Lung (tissue), 12 donors: ENCODE results near the gene MVB12B. TPM values are rescaled to one million over a fixed set of nuclear protein-coding genes. Genes with fewer than 3 reads are reported as not detected.

ENCODE experiments used
- ATAC-seq: fragments of 200-7000 bp; cut with Tn5 transposase; one replicate; pipeline ENCODE4 v1.9.1; 2020; ENCODE audit warnings: moderate number of reproducible peaks; ENCODE audit not compliant: insufficient read depth, low FRiP score
- DNase-seq, 3 donors: peaks; one replicate each; pipeline ENCODE4 v3.0.0-alpha.2; 2013 to 2017
- H3K27ac ChIP-seq, 2 donors: one replicate each; pipeline ENCODE4 v1.5.1; 2013; ENCODE audit warnings: mild to moderate bottlenecking in 2 of 2, moderate library complexity in 2 of 2, control low read depth in 1 of 2, inconsistent platforms in 1 of 2, low read depth in 1 of 2, low read length in 1 of 2
- H3K27me3 ChIP-seq, 3 donors: one replicate each; pipeline ENCODE4 v1.5.1; 2013; ENCODE audit warnings: low read length in 2 of 3; ENCODE audit not compliant: control insufficient read depth in 3 of 3, insufficient read depth in 3 of 3
- H3K36me3 ChIP-seq, 4 donors: one replicate each; pipeline ENCODE4 v1.5.1; 2013; ENCODE audit warnings: low read length in 4 of 4, mild to moderate bottlenecking in 1 of 4, moderate library complexity in 1 of 4; ENCODE audit not compliant: control insufficient read depth in 4 of 4, insufficient read depth in 4 of 4
- H3K4me1 ChIP-seq, 5 donors: one replicate each; pipeline ENCODE4 v1.5.1; 2013; ENCODE audit warnings: low read length in 5 of 5, mild to moderate bottlenecking in 2 of 5, moderate library complexity in 1 of 5; ENCODE audit not compliant: control insufficient read depth in 5 of 5, insufficient read depth in 5 of 5
- H3K4me3 ChIP-seq: one replicate; pipeline ENCODE4 v1.5.1; 2013; ENCODE audit warnings: mild to moderate bottlenecking, control low read depth, moderate library complexity
- H3K9ac ChIP-seq, 2 donors: one replicate each; pipeline ENCODE4 v1.5.1; 2013; ENCODE audit warnings: low read length in 2 of 2, control low read depth in 1 of 2; ENCODE audit not compliant: insufficient read depth in 1 of 2
- H3K9me3 ChIP-seq, 4 donors: one replicate each; pipeline ENCODE4 v1.5.1; 2013; ENCODE audit warnings: low read length in 3 of 4, mild to moderate bottlenecking in 1 of 4, moderate library complexity in 1 of 4; ENCODE audit not compliant: control insufficient read depth in 4 of 4, insufficient read depth in 3 of 4
- CTCF ChIP-seq: IDR thresholded peaks from 2 replicates; pipeline ENCODE4 v1.5.1; 2012; ENCODE audit warnings: mild to moderate bottlenecking; ENCODE audit errors: control extremely low read depth, extremely low read depth
- WGBS, 2 donors: extraction: QIAGEN DNeasy Blood & Tissue Kit; methylation state at CpG; one replicate each; pipeline ENCODE4 v1.1.7; 2013; 5-methylcytosine and 5-hydroxymethylcytosine counted together
- polyA plus RNA-seq, 2 donors: library from polyadenylated mRNA; stranded (reverse); fragments of 200-250 nt; gene quantifications; one replicate each; pipeline ENCODE4 v1.2.1, GENCODE V29; 2013
- total RNA-seq, 2 donors: library from RNA; depleted of rRNA in 1 of 2; stranded (reverse); fragments of >200 nt in 1 of 2; gene quantifications; one replicate each; pipeline ENCODE4 v1.2.1, GENCODE V29; 2014 to 2021
- donor health status: control.
- donor health status: control.
- donor health status: Bipolar disorder and iron deficiency.
- donor health status: healthy.
- donor health status: DM: yes; HTN: yes; CAD: no.

MVB12B gene
- total and polyA plus RNA-seq, 4 donors, result 9.5 to 33.6 (median 16.5) TPM

- 87 to 96% methylated on average over 7 of the region's 7 CpGs for WGBS, 2 donors
- no peak for TF ChIP-seq CTCF
- H3K27ac ChIP-seq, result no peak overlapping the region
- peaks cover 0 to 3% (median 0%) of the 10 kb centered on the region in 3 donors for H3K27me3 ChIP-seq
- H3K4me1 ChIP-seq, result peaks cover 0 to 21% (median 3%) of the 10 kb centered on the region in 5 donors
- DNase-seq (no peak), ATAC-seq (no peak)
- no peaks in the 10 kb centered on the region for H3K9me3 ChIP-seq
- peaks cover 0 to 7% (median 3%) of the 10 kb centered on the region in 4 donors for H3K36me3 ChIP-seq
- no peak overlapping the region for H3K4me3 ChIP-seq
- H3K9ac ChIP-seq, result no peak overlapping the region
Measured at GRCh38 chr9:126495411-126496180, 169.0 kb downstream of the MVB12B start.

- Histone ChIP-seq H3K4me3 (no peak overlapping the region), H3K36me3 (peaks cover 0 to 7% (median 3%) of the 10 kb centered on the region in 4 donors), H3K4me1 (peaks cover 0 to 20% (median 3%) of the 10 kb centered on the region in 5 donors), H3K27ac (no peak overlapping the region), H3K9ac (no peak overlapping the region), H3K9me3 (no peaks in the 10 kb centered on the region), H3K27me3 (peaks cover 0 to 4% (median 0%) of the 10 kb centered on the region in 3 donors)
- ATAC-seq (no peak), DNase-seq (no peak)
- TF ChIP-seq CTCF, result no peak
- WGBS, 2 donors, result 70 to 99% methylated on average over 3 of the region's 3 CpGs
Measured at GRCh38 chr9:126496181-126496576, 169.6 kb downstream of the MVB12B start.

- DNase-seq (no peak), ATAC-seq (no peak)
- Histone ChIP-seq H3K27ac (no peak overlapping the region), H3K4me3 (no peak overlapping the region), H3K36me3 (peaks cover 0 to 7% (median 3%) of the 10 kb centered on the region in 4 donors), H3K9ac (no peak overlapping the region), H3K9me3 (no peaks in the 10 kb centered on the region), H3K27me3 (peaks cover 0 to 4% (median 0%) of the 10 kb centered on the region in 3 donors), H3K4me1 (peaks cover 0 to 20% (median 3%) of the 10 kb centered on the region in 5 donors)
- 75 to 88% methylated on average over 15 of the region's 15 CpGs for WGBS, 2 donors
- TF ChIP-seq CTCF, result no peak
Measured at GRCh38 chr9:126496781-126497659, 170.4 kb downstream of the MVB12B start.
